Fibroblast of pulmonary artery (primary cell): ENCODE measurements around the gene ZCCHC14.
"Not testable (repeated sequence)": the region's sequence is repeated elsewhere in the genome, so short reads cannot be mapped to it uniquely, and the experiment has no call there.

Experiments used
- DNase-seq: peaks from one replicate; pipeline ENCODE4 v3.0.0-alpha.2; 2010; ENCODE audit warnings: low read depth
- H3K4me3 ChIP-seq: replicated peaks from 2 replicates; pipeline ENCODE4 v1.5.1; 2011; ENCODE audit warnings: low read depth, mild to moderate bottlenecking, control low read depth, low read length, moderate library complexity
- TF ChIP-seq, protein P1 (sequence below): IDR thresholded peaks from 2 replicates; pipeline ENCODE4 v1.5.1; 2011; ENCODE audit warnings: mild to moderate bottlenecking, control low read depth, low read length, inconsistent platforms; ENCODE audit errors: missing control alignments

ZCCHC14 gene

DNA sequence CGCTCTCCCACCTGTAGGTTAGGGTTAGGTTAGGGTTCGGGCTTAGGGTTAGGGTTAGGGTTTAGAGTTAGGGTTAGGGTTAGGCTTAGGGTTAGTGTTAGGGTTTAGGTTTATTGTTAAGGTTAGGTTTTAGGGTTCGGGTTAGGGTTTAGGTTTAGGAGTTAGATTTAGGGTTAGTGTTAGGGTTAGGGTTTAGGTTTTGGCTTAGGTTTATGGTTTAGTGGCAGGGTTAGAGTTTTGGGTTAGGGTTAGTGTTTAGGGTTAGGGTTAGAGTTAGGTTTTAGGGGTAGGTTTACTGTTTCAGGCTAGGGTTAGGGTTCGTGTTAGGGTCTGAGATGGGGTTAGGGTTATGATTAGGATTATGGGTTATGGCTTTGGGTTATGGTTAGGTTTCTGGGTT, 31.6 kb upstream of the ZCCHC14 start:
- TF ChIP-seq, protein P1, sequence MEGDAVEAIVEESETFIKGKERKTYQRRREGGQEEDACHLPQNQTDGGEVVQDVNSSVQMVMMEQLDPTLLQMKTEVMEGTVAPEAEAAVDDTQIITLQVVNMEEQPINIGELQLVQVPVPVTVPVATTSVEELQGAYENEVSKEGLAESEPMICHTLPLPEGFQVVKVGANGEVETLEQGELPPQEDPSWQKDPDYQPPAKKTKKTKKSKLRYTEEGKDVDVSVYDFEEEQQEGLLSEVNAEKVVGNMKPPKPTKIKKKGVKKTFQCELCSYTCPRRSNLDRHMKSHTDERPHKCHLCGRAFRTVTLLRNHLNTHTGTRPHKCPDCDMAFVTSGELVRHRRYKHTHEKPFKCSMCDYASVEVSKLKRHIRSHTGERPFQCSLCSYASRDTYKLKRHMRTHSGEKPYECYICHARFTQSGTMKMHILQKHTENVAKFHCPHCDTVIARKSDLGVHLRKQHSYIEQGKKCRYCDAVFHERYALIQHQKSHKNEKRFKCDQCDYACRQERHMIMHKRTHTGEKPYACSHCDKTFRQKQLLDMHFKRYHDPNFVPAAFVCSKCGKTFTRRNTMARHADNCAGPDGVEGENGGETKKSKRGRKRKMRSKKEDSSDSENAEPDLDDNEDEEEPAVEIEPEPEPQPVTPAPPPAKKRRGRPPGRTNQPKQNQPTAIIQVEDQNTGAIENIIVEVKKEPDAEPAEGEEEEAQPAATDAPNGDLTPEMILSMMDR, result no peak
- no peak for DNase-seq
- H3K4me3 ChIP-seq, result no peak overlapping the region

DNA sequence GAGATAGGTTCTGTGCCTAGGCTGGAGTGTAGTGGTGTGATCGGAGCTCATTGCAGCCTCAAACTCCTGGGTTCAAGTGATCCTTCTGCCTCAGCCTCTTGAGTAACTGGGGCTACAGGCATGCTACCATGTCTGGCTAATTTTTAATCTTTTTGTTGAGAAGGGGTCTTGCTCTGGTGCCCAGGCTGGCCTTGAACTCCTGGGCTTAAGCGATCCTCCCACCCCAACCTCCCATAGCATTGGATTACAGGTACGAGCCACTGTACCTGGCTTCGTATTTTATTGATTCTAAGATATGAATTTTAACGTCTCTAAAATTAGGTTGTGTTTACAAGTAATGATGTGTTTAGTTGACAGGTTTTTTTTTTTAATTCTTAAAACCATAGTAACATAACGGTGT, 30.8 kb upstream of the ZCCHC14 start:
- not testable (repeated sequence) for DNase-seq, H3K4me3 ChIP-seq

DNA sequence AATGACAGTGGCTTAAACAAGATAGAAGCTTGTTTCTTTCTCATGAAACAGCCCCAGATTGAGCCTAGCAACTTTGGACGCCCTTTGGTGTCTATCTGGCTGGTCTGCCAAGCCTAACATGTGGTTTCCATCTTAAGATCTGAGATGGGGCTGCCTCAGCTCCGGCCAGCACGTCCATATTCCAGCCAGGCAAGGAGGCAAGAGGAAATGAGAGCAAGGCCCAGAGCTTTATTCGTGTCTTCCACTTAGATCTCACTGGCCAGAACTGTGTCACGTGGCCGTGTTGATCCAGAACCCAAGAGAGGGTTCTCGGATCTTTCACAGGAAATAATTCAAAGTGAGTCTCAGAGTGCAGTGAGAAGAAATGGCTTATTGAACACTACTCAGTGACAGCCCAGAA, 28.9 kb upstream of the ZCCHC14 start:
- H3K4me3 ChIP-seq, DNase-seq: not testable (repeated sequence)

DNA sequence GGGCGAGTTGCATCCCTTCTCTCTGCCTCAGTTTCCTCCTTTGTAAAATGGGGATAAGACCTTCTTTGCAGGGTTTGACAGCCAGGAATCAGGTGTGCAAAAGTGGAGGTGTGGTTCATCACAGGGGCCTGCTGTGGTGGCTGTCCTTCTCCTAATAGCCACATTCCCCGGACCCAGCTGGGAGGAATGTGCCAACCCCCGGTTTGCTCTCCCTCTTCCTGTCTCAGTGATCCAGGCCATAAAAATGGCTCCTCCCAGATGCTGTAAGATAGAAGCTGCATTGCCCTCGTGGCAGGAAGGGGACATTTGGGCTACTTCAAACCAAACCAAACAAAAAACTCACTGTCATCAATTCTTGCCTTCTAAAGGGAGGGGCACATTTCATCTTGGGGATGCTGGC, 26.3 kb upstream of the ZCCHC14 start:
- not testable (repeated sequence) for H3K4me3 ChIP-seq, DNase-seq

DNA sequence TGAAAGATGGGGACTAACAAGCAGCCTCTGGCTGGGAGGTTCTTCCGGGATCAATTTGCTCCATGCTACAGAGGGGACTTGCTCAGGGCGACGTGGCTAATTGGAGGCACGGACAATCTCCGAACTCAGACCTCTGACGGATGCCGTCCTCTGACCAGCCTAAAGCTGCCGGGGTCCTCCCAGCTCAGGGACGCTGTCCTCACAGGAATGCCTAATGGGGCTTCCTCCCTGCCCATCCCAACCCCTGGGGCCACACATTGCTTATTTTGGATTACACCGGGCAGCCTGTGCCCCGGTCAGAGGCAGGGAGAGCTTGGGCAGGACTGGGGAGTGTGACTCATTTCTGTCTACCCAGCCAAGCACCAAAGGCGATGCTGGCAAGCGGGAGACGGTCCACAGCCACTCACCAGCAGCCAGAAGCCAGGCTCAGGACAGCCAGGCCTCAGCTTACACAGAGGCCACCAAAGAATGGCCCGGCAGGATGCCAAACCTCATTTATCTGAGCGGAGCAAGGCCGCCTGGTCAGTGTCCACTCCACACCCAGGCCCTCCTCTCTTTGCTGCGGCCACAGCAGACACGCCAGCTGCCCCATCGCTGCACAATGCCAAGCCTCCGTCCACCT, 25.7 kb upstream of the ZCCHC14 start:
- DNase-seq, result peak; percentile 42

DNA sequence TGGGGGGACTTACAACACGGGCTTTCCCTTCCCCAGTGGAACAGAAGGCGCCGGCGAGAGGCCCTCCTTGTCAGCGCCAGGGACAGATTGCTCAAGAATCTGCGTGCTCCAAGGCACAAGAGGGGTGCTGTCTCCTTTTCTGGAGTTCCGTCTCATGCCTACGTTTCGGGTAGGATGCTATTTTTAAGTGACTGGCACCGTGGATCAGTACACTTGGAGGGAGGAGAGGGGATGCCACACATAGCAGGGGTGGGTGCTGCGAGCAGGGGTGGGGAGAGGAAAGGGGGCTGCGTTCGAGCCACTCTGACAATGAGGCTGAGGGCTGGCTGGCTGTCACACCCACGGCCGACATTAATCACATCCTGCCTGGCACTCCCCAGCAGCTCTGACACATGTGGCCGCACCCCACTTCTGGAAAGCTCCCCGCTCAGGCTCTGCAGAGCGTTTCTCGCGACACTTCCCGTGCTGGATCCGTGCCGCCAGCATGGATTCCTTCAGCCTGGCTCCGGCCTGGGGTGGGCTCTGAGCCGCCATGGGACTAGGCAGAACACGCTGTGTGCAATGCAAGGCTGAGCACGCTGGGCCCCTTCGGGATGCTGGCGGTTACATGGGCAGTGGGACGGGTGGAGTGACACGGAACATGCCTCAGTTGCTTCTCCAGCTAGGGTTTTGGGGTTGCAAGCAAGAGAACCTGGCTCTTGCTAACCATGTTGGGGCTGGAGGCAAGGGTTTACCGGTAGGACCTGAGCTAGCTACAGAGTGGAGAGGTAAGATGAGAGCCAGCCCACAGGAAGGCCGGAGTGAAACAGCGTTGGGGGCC, 25.0 kb upstream of the ZCCHC14 start:
- not testable (repeated sequence) for H3K4me3 ChIP-seq

More for the DNA sequence above, 25.7 kb upstream of the ZCCHC14 start:
- not testable (repeated sequence) for H3K4me3 ChIP-seq

DNA sequence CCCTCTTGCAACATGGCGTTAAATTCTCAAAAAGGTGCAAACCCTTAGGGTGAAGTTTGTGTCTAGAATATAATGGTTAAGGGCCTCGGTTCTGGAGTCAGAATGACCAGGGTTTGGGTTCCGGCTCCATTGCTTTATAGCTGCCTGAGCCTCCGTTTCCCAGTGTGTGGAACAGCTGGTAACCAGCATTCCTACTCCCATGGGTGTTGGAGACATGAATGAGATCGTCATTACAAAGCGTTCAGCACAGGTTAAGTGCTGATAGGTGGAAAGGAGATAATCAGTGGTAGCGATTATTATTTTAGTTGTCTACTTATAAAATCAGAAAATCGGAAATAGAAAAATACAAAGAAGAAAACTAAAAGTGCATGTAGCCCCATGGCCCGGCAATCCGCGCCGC, 23.5 kb upstream of the ZCCHC14 start:
- TF ChIP-seq, protein P1, result no peak
- no peak for DNase-seq
- H3K4me3 ChIP-seq, result no peak overlapping the region

More for the DNA sequence above, 25.0 kb upstream of the ZCCHC14 start:
- peak; percentile 50 for DNase-seq

DNA sequence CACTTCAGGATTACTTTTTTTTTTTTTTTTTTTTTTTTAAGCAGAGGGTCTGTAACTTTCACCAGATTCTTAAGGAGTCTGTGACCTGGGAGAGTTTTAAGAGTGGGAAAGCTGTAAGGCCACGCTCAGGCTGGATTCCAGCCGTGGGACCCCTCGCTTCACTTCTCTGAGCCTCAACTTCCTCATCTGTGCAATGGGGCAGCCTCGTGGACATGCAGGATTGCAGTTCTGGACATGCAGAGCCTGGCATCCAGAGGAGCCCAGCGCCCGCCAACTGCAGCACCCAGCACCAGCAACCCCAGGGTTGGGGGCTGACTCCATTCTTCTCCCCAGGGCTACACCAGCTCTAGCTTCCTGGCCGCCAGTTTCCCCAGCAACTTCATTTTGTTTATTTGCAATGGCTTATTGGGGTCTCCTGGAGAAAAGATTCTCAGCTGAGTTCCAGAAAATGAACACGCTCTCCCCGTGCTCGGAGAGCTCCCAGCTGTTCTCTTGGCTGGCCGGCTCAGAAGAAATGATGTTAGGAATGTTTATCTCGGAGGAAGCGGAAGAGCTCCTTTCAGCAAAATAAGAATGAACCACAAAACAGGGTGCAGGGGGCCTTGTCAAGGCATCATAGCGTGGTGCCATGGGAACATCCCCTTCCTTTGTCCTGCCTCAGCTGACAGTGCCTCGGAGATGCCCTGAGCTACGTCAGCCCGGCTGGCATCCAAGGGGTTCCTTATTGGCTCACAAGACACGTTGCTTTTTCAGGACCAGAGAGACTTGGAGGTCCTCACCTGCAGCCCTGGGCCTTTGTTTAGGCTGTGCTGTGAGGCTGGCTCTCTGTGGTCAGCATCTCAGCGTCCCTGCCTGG, 22.9 kb upstream of the ZCCHC14 start:
- H3K4me3 ChIP-seq, result no peak overlapping the region
- DNase-seq, result peak; percentile 69
- TF ChIP-seq, protein P1, result no peak

DNA sequence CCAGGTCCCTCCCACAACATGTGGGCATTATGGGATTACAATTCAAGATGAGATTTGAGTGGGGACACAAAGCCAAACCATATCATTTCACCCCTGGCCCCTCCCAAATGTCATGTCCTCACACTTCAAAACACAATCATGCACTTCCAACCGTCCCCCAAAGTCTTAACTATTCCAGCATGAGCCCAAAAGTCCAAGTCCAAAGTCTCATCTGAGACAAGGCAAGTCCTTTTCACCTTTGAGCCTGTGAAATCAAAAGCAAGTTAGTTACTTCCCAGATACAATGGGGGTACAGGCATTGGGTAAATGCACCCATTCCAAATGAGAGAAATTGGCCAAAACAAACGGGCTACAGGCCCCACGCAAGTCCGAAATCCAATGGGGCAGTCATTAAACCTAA, 17.0 kb upstream of the ZCCHC14 start:
- not testable (repeated sequence) for H3K4me3 ChIP-seq, DNase-seq
